ENCODE data around the gene ZNF468.
"Not testable (repeated sequence)": the region's sequence is repeated elsewhere in the genome, so short reads cannot be mapped to it uniquely, and the experiment has no call there.

The ZNF468 gene

GRCh38 chr19:52825765-52826164, 31.7 kb downstream of the ZNF468 start:
- DNase-seq (ENCODE audit: low read depth): no peak

GRCh38 chr19:52823676-52824075, 33.7 kb downstream of the ZNF468 start:
- DNase-seq (ENCODE audit: low read depth): no peak

DNA sequence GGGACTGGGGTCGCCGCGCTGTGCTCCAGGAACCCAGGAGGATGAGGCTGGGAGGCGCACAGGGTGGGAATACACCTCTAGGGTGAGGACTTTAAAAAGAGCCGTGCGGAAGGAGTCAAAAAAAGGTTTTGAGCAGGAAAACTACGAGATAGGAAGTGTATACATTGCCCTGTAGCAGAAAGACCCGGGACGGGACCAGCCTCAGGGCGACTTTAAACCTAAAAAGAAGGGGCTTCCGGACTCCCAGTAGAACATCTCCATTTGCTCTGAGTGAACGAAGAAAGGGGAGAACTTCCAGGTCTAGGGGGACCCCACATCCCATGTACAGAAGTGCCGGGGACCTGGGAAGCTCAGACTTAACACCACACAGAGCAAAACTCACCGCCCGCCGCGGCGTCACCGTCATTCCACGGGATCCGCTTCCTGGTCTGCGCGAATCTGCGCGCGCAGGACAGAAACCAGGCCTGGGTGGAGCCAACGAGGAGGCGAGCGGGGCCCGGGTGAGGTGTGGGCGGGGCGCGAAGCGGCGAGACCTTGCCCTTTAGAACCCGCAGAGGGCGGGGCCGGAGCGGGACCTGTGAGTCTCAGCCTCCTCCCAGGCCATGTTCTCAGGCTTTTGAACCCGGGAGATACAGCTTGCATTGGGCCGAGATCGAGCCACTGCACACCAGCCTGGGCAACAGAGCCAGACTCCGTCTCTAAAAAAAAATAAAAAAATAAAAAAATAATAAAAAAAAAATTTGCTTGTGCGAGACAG, 36.0 kb downstream of the ZNF468 start, which contains the start of gene ZNF28:
Gene ZNF28 (minus strand): TSS at position 430 of the 757 bp plus-strand sequence. CDS start 3,675 bp downstream, outside the sequence.
- DNase-seq (ENCODE audit: low read depth): peak; percentile 24

DNA sequence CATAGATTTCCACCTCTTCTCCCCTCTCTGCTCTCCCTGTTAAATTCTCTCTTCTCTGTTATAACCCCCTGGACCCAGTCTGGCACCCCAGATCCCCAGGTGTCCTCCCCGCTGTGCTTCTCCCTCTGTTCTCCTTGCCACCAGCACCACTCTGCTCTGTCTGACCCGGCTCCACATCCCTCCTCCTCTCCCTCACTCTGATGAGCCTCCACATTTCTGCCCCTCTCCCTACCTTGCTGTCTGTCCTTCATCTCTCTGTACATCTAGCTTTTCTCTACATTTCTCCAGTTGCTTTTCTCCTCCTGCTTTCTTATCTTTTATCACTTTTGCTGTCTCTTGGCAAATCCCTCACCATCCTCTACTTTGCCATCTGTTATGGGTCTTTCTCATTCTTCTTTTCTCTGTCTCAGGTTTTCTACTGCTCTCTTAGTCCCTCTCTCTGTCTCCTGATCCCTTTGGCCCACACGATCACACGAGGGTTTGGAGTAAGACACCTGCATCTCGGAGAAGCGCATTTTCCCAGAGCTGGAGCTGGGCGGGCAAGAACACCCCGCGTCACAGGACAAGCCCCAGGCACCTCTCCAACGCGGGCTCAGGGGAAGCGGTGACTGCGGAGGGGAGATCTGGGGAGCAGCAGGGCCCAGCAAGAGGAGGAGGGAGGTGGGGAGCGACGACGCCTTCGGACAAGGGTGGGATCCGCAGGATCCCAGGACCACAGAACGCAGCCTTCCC, 36.8 kb downstream of the ZNF468 start:
- not testable (repeated sequence) for DNase-seq (ENCODE audit: low read depth)

DNA sequence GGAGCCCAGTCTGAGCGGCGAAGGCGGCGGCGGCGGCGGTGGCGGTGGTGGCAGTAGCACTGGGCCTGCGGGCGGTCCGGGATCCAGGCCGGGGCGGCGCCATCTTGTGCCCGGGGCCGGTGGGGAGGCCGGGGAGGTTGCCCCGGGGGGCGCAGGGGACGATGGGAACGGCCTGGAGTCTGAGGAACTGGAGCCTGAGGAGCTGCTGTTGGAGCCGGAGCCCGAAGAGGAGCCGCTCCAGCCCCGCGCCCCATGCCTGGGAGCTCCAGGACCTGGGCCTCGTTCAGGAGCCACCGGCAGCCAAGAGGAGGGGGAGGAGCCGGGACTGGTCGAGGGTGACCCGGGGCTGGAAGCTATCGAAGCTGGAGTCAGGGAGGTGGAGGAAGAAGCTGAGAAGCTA, 47.6 kb downstream of the ZNF468 start:
- DNase-seq (ENCODE audit: low read depth): no peak

DNA sequence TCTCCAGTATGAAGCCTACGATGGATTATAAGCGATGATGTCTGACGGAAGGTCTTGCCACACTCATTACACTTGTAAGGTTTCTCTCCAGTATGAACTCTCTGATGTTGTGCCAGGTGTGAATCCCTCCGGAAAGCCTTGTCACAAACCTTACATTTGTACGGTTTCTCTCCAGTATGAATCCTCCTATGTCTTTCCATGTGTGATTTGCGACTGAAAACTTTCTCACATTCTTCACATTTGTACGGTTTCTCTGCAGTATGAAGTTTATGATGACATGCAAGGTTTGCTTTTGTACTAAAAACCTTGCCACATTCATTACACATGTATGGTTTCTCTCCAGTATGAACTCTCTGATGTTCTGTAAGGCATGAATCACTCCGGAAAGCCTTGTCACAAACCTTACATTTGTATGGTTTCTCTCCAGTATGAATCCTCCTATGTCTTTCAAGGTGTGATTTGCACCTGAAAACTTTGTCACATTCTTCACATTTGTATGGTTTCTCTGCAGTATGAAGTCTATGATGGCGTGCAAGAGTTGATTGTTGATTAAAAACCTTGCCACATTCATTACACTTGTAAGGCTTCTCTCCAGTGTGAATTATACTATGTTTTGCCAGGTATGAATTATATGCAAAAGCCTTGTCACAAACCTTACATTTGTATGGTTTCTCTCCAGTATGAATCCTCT, 57.3 kb downstream of the ZNF468 start:
- not testable (repeated sequence) for DNase-seq (ENCODE audit: low read depth)

DNA sequence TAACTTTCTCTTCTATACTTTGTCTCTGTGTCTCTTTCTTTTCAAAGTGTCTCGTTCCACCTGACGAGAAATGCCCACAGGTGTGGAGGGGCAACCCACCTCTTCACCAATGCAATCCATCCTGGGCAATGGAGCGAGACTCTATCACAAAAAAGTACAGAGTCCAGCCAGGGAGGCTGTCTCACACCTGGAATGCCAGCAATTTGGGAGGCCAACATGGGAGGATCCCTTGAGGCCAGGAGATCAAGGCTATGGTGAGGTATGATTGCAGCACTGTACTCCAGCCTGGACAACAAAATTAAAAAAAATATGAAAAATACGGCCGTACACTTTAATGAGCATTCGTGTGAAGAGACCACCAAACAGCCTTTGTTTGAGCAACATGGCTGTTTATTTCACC, 68.0 kb downstream of the ZNF468 start:
- DNase-seq (ENCODE audit: low read depth): no peak

All from stimulated activated CD8-positive, alpha-beta memory T cell treated with anti-CD3 and anti-CD28 coated beads, Interleukin-15, amount 100 ng/mL, for 1 hour (primary cell).